ENCODE data around the gene SETD1A.
"Not testable (repeated sequence)": the region's sequence is repeated elsewhere in the genome, so short reads cannot be mapped to it uniquely, and the experiment has no call there.

The SETD1A gene

DNA sequence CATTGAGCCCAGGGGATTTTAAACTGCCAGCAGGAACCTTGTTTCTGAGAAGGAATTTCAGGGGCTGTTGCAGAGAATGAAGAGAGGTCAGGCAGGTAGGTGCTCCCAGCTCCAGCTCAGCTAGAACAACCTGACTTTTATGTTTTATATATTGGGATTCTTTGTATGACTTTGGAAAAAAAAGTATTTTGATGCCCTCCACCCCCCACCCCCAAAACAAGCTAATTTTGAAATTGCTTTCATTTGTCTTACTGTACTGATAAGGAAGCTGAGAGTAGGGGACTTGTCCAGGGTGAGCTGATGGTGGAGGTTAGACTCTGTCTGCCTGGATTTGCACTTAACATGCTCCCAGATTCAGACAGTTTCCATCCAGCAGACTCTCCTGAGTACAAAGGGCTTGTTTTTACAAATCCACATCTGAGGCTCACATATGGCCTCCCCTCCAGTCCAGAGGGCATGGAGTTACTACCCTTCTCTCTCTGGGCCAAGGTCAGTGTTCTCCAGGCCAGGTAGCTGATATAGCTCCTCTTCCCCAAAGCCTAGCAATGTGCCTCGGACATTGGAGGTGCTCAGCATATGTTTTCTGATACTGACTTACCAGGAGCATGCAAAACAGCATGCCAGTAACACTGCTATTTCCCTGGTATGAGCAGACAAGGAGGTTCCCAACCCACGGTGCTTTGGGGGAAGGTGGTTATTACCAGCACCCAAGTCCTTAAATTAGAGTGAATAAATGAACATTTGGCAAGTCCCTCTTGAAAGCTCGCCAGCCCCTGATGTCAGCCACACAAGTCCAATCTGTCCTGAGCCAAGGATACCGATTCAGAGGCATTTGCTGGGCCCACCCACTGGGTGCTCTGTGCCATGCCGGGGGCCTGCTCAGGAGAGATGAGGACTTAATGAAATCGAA is 41.6 kb downstream of the SETD1A start:
- no peak for DNase-seq (ENCODE audit: low spot score)

DNA sequence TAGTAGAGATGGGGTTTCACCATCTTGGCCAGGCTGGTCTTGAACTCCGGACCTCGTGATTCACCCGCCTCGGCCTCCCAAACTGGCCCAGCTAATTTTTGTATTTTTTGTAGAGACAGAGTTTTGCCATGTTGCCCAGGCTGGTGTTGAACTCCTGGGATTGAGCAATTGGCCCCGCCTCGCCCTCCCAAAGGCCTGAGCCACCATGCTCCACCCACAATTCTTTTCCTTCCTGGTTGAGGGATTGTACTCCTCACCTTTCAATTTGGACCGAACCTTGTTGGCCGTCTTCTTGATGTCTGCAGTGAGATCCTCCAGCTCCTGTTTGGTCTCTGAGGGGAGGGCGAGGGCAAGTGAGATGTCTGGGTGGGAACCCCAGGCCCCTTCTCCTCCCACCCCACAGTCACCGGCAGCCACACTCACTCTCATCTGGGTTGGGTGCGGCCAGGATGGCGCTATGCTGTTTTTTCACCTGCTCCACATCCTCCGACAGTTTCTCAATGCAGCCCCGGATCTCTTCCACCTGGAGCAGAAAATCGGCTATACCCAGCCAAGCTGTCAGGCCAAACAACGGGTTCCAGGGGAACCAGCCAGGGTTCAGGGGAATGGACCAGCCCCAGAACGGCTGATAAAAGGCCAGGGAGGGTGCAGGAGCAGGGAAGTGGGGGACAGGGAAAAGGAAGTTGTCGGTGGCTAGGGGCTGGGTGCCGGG is 43.3 kb downstream of the SETD1A start:
- no peak for DNase-seq (ENCODE audit: low spot score)

DNA sequence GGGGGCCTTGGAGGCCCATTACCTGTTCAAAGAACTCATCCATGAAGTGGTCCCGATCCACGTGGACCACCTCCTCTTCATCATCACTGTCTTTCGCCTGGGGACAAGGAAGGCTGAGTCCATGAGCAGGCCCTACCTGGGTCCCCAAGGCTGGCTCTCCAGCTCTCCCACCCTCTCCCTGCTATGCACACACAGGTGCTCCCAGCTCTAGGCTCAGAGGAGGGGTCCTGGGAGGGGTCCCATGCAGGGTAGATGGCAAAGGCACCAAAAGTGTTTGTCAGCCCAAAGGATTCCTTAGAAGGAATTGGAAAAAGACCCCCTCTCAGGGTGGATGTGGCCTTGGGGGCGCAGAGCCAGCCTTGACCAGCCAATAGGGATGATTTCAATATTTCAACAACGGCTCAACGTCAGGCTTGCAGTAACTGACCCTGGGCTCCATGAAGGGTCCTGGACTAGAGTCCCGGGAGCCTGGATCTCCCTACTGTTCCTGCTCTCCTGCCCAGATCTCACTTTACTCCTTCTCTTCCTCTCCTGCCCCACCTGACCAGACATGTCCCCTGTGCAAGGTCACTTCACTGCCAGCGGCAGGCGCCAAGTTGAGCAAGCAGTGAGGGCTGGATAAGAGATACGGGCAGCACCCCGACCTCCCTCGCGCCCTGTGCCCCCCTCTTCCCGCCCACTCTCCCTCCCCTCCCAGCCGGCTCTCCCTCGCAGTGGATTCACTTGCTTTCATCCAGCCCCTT is 44.1 kb downstream of the SETD1A start:
- no peak for DNase-seq (ENCODE audit: low spot score)

DNA sequence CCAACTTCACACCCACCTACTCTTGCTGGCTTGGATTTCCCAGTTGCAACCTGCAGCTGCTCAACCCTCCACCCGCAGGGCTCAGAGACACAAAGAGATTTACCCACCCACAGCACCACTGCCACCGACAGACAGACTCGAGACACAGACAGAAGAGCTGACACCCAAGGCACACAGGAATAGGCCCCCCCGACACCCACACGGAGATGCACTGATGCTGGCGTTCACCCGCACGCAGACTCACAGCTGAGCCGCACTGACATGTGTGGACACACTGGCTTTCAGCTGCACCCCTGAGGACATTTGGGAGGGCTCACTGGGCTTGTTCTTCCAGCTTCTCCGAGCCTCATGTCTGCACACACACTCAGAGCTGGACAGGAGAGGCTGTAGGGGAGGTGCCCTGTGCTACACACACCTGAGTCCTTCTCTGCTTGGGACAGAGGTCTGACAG is 44.7 kb downstream of the SETD1A start:
- DNase-seq (ENCODE audit: low spot score): no peak

DNA sequence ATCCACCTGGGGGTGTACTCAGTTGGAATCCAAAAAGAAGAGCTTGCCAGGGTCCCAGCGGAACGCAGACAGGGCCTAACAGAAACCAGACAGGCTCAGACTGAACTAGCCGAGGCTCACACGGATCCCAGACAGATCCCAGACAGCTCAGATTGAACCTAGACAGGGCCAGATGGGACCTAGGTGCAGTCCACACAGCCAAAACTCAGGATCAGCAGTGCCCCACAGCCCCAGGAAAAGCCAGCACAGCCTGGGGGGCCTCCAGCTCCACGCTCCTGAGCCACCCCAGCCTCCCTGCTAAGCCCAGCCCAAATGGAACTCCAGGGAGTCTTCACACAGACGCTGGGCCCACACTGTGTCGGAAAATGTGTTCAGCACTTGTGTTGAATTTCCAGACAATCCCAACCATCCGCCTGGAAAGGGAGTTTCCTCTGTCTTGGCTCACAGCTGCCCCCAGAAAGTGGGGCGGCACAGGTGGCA is 45.3 kb downstream of the SETD1A start:
- no peak for DNase-seq (ENCODE audit: low spot score)

DNA sequence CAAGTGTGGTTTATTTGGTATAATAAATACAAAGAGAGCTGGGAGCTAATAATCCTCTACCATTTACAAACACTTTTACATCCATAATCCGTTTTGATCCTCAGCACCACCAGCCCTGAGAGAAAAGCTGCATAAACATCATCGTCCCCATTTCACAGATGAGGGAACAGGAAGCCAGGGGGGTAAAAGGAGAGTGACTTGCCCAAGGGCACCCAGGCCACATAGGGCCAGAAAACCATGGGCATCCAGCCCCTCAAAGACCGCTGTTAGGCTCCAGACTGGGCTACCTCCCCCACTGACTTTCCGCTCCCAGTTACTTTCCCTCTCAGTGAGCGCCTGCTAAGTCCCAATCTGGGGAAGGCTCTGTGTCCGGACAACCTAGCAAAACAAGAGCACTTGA is 46.2 kb downstream of the SETD1A start:
- DNase-seq (ENCODE audit: low spot score): no peak

DNA sequence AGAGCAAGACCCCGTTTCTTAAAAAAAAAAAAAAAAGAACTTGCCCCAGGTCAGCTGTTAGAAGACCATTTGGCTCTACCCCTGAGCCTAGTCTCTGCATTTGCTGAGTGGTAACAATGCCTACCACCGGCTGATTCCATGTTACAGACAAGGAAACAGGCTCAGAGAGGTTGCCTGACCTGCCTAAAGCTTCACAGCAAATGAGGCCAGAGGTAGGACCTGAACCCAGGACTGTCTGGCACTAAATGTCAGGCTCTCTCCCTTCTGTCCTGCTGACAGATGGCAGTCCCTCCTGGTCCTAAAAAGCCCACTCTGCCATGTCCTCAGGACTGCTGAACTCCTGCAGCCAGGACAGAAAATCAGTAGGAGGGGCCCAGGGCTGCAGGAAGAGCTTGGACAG is 47.1 kb downstream of the SETD1A start:
- no peak for DNase-seq (ENCODE audit: low spot score)

DNA sequence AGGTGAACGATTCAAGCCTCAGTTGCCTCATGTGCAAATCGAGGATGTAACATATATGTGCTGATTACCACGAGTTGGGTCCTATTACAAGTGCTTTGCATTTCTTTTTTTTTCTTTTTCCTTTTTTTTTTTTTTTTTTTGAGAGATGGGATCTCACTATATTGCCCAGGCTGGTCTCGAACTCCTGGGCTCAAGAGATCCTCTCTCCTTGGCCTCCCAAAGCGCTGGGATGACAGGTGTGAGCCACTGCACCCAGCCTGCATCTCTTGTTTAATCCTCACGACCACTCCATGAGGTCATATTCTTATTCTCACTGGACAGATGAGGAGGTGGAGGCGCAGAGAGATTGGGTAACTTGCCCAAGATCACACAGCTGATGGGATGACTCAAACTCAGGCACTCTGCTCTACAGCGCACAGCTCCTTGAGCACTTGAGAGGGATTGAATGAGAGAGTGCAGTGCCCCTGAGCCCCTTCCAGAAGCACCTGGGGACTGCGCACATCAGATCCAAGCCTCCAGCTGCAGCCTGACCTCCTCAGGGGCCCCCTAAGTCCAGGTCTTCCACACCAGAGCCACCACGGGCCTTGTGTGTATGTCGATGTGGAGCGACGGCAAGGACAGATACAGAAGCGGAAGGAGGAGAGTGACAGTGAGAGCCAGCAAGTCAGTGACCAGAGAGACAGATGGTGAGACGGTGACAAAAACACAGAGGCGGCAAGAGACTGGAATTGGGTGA is 48.0 kb downstream of the SETD1A start:
- DNase-seq (ENCODE audit: low spot score): no peak

DNA sequence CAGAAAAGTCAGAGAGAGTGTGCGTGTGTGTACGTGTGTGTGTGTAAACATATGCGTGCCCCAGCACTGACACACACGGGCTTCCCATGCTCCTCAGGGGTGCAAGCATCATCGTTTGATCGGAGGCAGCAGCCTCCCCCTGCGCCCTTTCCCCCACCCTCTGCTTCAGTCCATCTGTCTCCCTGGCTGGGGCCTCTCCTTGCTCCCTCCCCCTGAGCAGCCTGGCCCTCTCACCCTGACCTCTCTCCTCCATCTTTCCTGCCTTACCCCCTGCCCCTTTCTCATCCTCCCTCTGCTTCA is 48.5 kb downstream of the SETD1A start:
- DNase-seq (ENCODE audit: low spot score): no peak

DNA sequence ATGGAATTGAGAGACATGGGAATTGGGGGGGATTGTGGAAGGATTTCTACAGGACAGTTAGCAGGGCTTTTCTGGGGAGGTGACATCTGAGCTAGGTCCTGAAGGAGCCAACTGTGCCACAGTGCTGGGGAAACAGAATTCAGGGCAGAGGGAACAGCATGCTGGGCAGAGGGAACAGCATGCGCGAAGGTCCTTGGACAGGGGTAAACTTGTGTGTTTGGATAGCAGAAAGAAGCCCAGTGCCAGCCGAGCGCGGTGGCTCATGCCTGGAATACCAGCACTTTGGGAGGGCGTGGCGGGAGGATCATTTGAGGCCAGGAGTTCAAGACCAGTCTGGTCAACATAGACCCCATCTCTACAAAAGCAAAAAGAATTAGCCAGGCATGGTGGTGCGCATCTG is 49.0 kb downstream of the SETD1A start:
- no peak for DNase-seq (ENCODE audit: low spot score)

DNA sequence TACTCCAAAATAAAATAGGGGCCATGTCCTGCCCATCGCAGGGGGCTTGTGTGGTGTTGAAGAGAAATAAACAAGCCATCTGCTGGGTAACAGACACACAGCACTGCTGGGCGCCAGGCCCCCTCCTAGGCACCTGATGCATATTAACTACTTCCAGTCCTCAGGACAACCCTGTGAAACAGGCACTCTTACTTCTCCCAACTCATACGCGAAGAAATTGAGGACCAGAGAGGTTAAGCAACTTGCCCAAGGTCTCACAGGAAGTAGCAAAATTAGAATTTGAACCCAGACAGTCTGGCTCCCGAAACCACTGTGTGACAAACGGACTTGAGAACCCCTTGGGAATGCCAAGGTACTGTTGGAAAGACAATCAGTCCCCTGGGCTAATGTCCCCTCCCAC is 50.1 kb downstream of the SETD1A start:
- DNase-seq (ENCODE audit: low spot score): no peak

DNA sequence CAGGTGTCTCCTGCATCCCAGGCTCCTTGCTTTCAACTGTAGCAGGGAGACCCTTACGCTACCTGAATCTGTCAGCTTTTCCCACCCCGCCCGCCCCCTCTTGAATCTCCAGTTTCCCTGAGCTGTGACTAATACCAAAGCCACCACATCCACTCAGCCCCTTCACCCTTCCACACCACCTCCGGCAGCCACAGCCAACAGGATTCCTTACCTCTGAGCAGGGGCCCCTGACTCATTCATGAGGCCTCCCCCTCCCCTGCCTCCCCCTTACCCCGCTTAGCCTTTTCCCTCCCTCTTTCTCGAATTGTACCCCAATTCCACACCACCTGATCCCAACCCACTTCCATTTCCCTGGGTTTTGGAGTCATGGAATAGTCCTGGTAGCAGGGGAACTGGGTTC is 50.6 kb downstream of the SETD1A start:
- DNase-seq (ENCODE audit: low spot score): no peak

DNA sequence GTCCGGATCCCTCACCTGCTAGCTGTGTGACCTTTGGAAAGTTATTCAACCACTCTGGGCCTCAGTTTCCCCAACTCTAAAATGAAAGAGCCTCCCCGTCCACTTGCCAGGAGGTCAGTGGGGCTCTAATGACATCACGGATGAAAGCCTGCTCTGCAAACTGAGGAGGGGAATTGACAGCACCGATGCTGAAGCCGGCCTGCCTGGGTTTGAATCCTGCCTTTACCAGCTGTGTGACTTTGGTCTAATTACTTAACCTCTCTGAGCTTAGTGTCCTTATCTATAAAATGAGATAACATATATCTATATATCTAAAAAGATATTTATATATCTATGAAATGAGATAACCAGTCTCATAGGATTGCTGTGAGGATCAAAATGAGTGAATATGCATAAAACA is 51.0 kb downstream of the SETD1A start:
- DNase-seq (ENCODE audit: low spot score): no peak

DNA sequence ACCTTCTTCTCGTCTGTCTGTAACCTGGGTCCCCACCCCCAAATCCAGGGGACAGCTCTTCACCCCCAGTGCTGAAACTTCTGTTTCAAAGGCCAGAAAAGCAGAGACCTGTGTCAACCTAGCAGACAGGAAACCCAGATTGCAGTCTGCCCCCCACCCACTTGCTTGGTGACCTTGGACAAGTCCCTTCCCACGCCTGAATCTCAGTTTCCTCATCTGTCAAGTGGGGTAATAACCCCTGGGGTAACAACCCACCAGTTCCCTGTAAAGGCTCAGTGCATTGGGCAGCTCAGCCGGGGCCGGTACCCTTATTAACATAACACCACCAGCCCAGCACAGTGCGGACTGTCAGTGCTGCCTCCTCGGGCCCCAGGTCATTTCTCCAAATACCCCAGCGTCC is 51.6 kb downstream of the SETD1A start:
- DNase-seq (ENCODE audit: low spot score): no peak

DNA sequence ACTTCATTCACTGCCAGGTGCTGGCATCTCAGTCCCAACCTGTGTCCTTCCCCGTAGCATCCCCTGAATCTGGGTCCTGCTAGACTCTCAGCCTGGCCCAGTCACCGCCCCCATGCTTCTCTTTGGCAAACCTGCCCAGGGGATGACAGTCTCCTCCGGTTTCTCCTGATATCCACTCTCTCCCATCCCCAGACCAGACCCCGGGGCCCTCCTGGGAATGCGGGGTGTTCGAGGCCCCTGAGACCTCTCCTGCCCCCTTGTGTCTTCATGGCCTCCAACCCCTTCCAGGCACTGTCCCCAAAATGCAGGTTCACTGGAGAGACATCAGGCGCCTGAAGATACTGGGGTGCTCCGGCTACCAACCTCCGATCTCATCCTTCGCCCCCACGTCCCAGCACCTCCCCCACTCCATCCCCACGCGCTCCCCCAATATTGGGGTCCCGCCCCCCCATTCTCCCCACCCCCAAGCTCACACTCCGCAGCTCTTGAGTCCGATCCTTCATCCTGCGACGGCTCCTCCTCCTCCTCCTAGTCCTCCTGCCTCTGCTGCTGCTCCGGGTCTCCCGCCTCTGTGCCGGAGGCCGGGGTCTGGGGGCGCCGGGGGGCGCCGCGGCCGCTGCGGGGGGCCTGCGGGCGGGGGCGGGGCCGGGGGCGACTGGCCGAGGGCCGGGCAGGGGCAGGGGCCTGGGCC is 52.5 kb downstream of the SETD1A start:
- DNase-seq (ENCODE audit: low spot score): no peak

DNA sequence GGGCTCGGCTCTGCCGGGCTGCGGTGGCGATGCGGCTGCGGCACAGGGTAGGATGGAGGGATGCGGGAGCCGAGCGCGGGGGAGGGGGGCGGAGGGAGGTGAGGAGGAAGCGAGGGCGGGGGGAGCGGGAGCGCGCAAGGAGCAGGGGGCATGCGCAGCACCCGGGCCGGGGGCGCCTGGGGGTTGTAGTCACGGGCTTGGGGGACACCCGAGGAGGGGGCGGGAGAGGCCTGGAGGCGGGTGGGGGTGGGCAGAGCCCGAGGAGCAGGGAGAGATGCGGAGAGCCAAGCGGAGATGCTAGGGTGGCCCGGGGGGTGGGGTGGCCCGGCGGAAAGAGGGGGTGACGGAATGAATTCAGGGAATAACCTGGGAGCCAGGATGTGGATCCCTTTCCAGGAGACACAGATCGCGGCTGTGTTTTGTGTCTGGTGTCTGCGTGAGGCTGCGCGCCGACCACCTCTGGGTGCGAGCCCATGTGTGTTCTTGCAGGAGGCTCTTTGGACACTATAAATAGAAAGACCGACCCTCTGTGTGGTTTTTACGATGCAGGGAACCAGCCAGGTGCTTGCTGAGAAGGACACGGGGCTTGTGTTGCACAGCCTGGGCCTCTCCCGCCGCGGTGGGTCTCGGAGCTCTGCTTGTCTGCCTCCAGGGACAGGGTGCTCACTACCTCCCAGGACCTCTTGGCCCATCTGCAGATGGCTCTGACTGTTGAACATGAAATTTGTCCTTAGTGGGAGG is 53.2 kb downstream of the SETD1A start, which contains the start of gene STX1B:
Gene STX1B (minus strand): TSS at position 54 of the 741 bp plus-strand sequence. CDS start 242 bp downstream, outside the sequence.
- peak; percentile 86 for DNase-seq (ENCODE audit: low spot score)

DNA sequence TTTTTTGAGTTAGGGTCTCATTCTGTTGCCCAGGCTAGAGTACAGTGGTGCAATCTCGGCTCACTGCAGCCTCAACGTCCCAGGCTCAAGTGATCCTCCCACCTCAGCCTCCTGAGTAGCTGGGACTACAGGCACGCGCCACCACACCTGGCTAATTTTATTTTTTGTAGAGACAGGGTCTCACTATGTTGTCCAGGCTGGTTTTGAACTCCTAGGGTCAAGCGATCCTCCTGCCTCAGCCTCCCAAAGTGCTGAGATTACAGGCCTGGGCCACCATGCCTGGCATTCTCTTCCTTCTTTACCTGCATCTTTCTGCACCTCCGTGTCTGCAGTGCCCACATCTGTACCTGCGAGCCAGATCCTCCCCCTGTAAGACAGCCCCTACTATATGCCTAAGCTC is 54.3 kb downstream of the SETD1A start:
- not testable (repeated sequence) for DNase-seq (ENCODE audit: low spot score)

DNA sequence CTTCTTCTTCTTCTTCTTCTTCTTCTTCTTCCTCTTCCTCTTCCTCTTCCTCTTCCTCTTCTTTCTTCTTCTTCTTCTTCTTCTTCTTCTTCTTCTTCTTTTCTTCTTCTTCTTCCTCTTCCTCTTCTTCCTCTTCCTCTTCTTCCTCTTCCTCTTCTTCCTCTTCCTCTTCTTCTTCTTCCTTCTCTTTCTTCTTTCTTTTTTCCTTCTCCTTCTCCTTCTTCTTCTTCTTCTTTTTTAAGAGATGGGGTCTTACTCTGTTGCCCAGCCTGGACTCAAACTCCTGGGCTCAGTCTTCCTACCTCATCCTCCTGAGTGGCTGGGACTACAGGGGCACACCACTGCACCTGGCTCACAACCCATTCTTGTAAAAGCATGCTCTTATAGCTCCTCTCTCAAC is 55.7 kb downstream of the SETD1A start:
- not testable (repeated sequence) for DNase-seq (ENCODE audit: low spot score)

DNA sequence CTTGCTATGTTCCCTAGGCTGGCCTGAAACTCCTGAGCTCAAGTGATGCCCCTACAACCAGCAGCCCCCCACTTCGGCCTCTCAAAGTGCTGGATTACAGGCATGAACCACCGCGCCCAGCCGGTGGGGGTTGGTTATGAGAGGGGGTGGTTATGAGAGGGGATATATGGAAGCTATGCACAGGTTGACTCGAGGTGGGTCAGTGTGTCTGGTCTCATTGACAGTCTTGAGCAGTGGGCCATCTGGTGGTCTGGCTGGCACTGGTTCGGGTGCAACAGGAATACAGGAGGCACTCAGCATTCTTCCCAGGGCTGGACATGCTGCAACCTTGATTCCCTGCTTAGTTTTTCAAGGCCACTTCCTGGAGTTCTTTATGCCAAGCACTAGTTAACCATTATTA is 58.5 kb downstream of the SETD1A start:
- DNase-seq (ENCODE audit: low spot score): no peak

DNA sequence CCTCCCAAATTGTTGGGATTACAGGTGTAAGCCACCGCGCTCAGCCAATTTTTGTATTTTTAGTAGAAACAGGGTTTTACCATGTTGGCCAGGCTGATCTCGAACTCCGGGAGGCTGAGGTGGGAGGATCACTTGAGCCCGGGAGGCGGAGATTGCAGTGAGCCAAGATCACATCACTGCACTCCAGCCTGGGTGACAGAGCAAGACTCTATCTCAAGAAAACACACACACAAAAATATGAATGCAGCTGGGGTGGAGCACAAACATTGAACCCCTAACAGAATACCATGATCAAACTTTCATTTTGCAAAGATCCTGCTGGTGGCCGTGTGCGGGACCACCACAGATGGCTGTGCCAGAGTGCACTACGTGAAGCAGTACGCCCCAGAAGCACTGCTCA is 60.2 kb downstream of the SETD1A start:
- DNase-seq (ENCODE audit: low spot score): not testable (repeated sequence)

DNA sequence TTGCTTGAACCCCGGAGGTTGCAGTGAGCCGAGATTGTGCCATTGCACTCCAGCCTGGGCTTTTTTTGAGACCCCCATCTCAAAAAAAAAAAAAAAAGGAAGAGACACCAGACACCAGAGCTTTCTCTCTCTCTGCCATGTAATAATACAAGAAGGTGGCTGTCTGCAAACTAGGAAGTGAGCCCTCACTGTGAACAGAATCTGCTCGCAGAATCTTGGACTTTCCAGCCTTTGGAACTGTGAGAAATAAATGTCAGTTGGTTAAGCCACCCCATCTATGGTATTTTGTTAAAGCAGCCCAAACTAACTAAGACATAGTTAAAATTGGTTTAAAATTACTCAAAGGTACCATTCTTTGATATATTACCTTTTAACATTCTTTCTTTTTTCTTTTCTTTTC is 63.0 kb downstream of the SETD1A start:
- DNase-seq (ENCODE audit: low spot score): no peak

Data from ecto neural progenitor cell (in vitro differentiated cells).